ENCODE data around the gene GNAI1.

Gene GNAI1

DNA sequence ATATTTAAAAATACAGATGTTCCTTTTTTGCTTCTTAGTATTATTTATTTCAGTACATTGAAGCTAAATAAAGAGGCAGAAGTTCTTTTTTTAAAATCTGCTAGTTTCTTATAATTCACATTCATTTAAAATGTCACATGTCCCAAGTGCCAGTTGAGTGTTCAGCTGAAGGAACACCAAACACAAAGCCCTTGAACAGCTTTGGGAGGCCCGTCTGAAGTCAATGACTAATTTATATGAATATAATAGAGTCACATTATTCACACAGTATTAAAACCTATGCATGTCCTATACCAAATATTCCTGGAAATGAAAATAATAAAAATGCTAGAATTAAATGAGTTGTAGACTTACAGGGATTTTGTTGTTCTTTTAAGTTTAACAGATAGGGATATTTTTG is 70.3 kb downstream of the GNAI1 start:
- no peak overlapping the region for H3K4me3 ChIP-seq (ENCODE audit: low read depth, low read length)

DNA sequence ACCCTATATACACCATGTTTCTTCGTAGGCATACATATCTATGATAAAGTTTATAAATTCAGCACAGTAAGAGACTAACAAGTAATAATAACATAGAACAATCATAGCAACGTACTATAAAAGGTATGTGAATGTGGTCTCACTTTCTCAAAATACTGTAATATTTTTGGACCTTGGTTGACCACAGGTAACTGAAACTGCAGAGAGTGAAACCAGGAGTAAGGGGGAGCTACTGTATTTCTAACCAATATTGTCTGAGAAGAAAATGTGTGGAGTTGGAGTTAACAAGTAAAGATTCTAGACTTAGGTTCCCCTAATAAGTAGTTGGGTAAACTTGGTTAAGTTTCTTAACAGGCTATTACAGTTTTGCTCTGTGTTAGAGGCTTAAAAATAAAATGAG is 72.1 kb downstream of the GNAI1 start:
- H3K4me3 ChIP-seq (ENCODE audit: low read depth, low read length), result no peak overlapping the region

DNA sequence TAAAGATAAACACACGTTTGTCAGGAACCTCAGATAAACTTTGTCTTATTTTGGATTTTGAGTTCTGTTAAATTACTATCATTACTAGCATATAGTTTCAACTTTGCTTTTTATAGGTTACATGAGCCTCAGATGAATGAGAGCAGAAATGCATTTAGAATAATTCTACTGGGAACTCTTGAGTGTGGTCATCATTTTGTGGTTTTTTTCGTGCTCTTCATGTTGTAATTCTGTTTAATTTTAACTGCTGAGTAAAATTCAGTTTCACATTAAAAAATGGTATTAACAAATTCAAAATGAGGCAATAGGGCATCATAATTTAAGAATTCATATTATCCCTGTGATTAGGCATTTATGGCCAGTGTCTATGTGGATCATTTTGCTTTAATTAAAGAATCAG is 72.9 kb downstream of the GNAI1 start:
- no peak overlapping the region for H3K4me3 ChIP-seq (ENCODE audit: low read depth, low read length)

DNA sequence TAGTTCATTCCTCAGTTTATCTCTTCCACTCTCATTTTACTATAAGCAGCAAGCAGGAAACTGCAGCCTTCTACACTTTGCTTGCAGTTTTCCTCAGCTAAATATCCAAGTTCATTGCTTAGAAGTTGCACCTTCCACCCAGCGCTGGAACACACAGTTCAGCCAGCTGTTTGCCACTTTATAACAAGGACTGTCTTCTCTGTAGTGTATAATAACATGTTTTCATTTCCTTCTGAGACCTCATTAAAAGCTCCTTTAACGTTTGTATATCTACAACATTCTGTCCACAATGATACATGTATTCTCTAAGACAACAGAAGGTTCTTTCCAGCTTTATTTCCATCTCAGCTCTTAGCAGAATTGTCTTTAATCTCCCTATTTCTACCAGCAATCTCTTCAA is 74.1 kb downstream of the GNAI1 start:
- no peak overlapping the region for H3K4me3 ChIP-seq (ENCODE audit: low read depth, low read length)

DNA sequence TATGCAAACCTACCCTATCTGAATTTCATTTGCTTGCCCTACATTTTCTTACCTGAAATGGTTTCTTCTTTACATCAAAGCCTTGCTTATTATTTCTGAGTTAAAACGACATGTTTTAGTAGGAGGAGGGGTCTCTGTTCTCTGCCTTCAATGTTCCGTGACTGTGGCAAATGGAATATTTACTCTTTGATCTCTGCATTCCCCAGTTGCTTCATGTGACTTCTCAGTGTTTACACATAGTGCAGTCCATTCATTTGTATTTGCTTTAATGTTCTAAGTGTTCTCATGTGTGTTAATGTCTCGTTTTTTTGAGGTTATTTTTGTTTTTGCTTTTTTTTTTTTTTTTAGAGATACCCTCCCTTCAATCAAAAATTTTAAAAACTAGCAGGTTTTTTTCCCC is 75.8 kb downstream of the GNAI1 start:
- no peak overlapping the region for H3K4me3 ChIP-seq (ENCODE audit: low read depth, low read length)

DNA sequence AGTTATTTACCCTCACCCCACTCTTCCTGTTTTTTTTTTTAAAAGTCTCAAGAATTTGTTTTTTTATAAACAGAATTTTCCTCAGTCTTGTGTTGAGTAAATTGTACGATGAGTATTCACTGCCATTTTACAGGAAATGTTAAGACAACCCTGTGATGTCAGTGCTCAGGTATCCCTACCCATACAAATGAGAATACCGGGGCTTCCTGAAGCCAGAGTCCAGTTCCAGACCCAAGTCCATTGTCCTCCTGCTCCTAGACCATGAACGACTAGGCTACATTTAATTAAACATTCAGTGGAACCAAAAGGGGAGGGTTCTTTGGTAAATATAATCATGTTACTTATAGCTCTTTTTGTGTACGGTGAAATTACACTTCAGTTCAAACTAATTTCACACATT is 79.2 kb downstream of the GNAI1 start:
- H3K4me3 ChIP-seq (ENCODE audit: low read depth, low read length), result no peak overlapping the region

DNA sequence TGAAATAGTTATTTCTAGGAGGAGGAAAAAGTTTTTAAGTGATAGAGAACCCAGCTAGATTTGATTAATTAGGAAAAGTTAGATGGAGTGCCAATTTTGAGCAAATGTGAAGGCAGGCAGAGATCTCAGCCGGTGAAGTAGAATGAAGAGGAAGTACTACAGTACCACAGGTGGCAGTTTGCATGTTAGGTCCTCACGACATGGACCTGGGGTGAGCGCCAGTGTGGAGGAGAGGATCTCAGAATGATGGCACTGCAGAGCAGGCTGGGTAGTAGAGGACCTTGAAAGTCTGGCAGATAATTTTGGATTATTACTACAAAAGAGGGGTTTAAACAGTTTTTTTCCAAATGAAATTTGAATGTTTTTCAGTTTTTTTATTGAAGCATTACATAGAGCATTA is 81.1 kb downstream of the GNAI1 start:
- no peak overlapping the region for H3K4me3 ChIP-seq (ENCODE audit: low read depth, low read length)

DNA sequence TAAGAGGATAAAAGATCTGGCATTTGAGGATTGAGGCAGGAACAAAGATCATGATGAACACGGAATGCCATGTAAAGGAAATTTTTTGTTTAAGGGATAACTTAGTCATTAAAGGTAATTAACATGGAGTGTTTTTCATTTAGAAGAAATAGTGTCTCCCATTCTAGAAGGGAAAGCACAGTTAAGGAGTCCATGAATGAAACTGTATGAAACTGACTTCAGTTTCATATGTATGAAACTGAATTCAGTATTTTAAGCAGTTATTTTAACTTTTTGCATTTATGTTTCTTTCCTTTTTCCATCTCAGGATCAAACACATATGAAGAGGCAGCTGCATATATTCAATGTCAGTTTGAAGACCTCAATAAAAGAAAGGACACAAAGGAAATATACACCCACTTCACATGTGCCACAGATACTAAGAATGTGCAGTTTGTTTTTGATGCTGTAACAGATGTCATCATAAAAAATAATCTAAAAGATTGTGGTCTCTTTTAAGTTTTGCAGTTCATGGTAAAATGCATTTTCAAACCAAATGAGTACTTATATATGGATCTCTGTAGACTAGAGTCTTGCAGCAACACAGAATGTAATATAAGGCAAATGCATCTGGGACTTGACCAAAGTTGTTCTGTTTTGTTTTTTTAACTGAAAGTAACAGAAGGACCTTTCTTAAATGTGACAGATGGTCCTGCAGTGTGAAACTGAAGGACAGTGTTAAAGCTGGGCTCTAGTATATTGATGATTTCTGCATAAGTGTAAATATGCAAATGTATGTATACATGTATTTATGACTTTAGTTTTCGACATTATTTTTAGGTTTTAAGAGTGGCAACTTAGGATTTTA is 82.6 kb downstream of the GNAI1 start:
- no peak overlapping the region for H3K4me3 ChIP-seq (ENCODE audit: low read depth, low read length)

DNA sequence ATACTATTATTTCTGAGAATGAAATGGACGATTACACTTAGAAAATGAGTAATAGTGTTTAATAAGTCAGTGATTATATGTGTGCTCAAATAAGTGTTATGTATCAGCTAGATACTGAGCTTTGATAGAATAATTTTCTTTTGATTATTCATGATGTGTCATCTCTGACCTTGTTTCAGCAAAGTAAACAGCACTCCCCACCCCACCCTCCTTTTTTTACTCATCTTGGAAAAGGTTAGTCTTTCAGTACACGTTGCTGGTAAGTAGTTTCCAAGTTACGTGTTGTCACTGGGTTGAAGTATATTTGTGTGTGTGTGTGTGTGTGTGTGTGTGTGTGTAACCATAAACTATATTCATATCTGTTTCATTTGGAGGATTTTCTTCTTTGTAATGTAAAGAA is 84.1 kb downstream of the GNAI1 start:
- no peak overlapping the region for H3K4me3 ChIP-seq (ENCODE audit: low read depth, low read length)

DNA sequence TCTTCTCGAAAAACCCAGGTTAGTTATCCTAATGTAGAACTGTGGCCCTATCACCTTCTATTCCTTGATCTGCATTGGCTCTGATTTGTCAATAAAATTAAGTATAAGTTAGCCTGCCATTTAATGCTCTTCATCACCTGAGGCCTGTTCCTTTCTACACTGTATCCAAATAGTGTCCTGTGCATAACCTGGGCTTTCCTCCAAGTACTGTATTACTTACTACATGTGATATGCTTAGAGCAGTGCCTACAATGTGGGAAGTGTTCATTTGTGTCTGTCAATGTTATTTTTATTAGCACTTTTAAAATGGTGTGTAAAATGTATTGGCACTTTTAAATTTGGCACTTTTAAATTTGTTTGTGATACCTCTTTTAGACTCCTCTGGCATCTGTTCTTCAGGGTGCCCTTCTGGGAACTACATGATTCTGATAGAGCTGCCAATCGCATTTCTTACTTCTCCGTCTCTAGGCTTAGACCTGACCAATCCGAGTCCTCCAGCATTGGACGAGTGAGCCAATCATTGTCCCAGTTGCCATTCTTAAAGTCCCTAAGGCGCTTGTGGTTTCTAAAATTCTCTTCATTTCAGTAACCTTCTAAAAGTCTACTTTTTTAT is 85.5 kb downstream of the GNAI1 start:
- no peak overlapping the region for H3K4me3 ChIP-seq (ENCODE audit: low read depth, low read length)

DNA sequence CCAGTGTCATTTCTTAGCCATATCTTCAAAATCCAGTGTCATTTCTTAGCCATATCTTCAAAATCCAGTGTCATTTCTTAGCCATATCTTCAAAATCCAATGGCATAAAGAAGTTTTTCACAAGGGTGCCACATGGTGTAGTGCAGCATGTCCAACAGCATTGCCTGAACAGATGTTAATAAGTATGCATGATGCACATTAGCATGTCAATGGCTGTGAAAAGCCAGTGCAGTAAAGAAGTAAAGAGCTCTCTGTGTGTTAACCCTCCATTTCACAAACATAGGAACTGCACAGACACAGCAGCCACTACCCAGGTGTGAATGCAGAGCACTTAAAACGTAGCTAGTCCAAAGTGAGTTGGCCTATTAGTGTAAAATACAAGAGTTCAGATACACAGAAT is 89.8 kb downstream of the GNAI1 start:
- no peak overlapping the region for H3K4me3 ChIP-seq (ENCODE audit: low read depth, low read length)

DNA sequence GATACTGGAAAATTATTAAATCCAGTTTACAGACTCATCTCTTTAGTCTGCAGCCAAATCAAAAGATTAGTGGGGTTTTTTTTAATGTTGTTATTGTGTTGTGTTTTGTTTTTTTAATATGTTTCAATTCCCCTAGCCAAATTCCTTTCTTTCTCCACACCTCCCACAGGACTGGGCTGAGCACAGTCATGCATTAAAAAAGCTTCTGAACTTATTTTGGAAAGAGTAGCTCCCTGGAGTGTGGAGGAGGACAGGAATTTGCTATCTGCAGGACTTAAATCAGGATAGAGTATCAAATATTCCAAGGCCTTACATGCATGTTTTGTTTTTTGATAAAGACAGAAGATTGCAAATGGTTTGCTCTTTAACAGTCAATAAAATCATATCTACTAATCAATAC is 90.7 kb downstream of the GNAI1 start:
- H3K4me3 ChIP-seq (ENCODE audit: low read depth, low read length), result no peak overlapping the region

DNA sequence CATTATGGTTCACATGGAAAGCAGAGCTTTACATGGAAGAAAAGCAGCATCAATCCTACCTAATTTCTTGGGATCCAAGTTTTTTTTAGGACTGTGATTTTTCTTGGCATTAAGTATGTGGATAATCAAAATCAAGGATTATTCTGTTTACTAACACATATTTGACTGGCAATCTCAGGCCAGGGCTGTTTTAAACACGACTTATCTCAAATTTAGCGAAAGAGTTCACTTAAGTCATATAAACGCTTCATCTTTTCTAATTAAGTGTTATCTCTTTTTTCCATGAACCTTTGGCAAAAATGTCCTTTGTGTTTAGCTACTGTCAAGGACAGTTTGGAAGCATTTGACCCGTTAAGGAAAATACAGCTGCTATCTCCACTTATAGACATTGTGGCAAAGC is 92.0 kb downstream of the GNAI1 start:
- no peak overlapping the region for H3K4me3 ChIP-seq (ENCODE audit: low read depth, low read length)

DNA sequence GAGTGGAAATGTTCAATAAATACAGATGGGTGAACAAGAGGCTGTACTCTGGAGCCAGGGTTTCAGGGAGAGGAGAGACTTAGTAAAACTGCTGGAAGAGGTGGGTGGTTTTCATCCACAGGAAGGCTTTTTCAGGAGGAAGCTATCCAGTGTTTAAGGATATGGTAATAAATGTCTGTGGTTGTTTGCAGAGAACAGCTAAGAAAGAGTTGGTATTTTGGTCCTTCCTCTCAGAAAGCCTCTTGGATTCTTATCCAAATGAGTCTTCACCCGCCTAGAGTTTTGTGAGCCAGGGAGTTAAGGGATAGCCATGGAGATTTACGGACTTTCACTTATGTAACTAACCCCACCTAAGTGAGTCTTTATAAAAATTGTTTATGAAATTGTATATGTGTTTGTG is 95.7 kb downstream of the GNAI1 start:
- H3K4me3 ChIP-seq (ENCODE audit: low read depth, low read length), result no peak overlapping the region

DNA sequence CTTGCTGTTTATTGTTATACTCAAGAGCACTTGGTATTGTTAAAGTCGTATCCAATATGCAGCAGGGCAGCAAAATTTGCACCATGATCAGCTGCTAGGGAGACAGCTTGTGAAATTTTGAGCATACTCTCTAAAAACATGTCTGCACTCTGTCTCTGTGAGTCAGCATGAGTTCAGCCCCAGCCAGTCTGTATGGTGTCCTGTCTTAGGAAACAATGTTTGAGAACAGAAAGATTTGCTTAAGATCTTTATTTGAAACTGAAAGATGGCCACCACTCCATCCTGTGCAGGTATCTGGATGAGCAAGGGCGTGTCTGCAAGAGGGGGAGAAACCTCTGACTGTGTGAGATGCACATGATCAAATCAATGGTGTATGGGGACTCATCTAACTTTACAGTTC is 97.1 kb downstream of the GNAI1 start:
- no peak overlapping the region for H3K4me3 ChIP-seq (ENCODE audit: low read depth, low read length)

DNA sequence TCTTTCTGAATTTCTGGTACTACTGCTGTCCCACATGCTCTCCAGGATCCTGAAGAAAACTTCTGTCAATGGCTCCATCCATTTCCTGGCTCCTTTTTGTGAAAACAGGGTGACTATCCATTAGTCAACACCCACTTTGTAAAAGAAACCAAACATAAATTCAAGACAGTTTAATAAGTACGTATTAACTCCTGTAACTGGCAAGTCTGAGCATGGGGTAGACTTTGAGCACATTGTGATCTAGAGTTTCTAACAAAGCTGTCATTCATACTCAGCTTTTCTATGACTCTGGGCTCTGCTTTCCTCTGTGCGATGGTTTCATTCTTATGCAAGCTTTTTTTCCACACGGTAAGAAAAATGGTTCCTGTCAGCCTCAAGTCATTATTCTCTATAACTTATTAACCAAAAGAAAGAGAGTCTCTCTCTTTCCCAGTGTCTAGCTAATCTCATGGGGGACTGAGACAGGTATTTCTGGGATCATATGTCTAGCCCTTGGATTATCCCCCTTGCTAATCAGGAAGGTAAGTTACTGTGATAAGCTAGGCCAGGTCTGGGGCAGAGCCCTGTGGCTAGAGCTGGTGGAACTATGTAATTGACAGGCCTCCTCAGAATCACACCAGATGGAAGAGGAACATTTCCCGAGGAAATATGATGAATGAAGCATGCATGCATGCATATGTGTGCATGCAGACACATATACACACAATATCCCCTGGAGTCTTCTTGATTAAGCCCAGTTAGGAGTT is 98.5 kb downstream of the GNAI1 start:
- no peak overlapping the region for H3K4me3 ChIP-seq (ENCODE audit: low read depth, low read length)

DNA sequence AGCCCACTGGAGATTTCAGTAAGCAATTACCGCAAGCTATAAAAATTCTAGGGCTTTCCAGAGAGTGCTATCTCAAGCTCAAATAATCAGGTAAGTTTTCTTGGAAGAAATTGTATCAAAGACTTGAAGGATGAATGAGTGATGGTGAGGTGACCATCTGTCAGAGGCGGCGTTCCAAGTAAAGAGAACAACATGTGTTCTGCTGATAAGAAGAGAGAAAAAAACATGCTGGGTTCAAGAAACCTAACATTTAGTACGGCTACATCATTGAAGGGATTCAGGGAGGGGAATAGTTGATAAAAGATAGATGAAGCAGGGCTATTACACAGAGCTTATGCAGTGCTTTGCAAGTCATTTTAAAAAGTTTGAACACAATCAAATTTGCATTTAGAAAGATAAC is 100.7 kb downstream of the GNAI1 start:
- H3K4me3 ChIP-seq (ENCODE audit: low read depth, low read length), result no peak overlapping the region

DNA sequence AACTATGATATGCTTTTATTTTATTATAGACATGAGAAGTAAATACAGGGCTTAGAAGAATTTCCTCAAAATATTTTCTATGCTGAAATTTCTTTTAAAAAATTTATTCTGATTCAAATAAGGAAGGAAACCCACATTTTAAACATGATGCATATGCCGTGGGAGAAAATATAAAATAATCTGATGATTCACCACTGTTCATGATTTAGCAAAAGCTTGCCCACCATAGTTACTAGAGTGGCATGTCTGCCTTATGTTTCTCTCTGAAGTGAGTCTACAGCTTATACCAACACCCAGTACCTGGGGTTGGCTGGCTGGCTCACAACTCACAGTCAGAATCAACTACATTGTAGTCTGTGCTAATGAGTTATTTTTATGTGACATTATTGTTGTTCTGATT is 102.0 kb downstream of the GNAI1 start:
- H3K4me3 ChIP-seq (ENCODE audit: low read depth, low read length), result no peak overlapping the region

DNA sequence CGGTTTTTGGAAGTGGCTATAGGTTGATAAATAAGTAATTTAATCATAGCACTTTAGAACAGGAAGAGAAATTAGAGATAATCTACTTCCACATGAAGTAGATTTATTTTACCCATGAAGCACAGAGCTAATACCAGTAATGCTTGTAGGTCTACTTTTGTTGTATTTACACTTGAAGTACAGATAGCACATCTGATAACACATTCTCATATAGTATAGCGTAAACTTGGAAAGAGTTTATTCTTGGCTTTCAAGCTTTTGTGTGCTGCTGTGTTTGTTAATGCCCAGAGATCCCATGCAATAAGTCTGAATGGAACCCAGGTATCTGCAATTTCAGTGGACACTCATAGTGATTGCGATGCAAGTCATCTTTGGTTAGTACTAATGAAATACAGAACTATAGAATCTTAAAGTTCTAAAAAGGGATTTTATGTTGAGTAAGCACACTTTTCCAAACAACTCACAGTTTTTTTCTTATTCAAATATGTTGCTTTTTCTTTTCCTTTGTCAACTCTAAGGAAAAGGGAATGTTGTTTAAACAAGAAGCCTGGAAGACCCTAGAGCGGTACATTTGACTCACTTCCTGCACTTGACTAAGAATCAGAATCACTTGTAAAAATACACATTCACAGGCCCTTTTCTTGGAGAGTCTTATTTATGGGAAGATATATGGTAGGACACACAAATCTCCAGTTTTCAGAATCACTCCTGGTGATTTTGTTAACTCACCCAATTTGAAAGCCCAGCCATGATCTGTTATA is 105.8 kb downstream of the GNAI1 start:
- H3K4me3 ChIP-seq (ENCODE audit: low read depth, low read length), result no peak overlapping the region

DNA sequence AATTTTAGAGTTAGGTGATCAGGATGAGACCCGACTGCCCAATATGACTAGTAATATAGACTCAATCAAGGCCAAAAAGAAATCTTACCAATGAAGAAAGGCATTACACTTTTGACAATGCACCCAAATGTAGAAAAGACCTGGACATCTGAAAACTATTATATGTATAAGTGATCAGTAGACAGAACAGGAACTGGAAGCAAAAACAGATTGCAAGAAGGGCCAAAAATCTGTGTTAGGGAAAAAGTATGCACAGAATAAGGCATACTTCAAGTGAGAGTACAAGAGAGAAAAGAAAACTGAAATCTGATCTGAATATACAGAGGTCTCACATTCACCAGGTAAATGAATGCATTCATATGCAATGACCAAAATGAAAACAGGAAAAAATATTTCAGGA is 107.0 kb downstream of the GNAI1 start:
- H3K4me3 ChIP-seq (ENCODE audit: low read depth, low read length), result no peak overlapping the region

DNA sequence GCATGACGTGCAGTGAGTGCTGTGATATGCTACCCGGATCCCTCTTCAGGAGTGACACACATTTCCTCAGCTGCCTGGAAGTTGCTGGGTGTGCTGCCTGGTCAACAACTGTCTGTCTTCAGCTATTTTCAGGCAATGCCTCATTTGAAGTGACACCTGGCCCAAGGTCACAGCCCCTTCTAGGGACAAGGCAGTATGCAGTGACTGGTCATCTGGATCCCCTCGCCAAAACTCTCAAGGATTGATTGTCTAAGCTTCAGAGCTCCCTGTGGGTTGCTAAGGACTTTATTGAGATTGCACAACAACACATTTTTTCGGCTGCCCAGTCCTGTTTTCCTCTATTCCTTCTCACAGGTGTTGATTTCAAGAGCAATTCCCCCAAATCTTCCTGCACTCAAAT is 108.8 kb downstream of the GNAI1 start:
- no peak overlapping the region for H3K4me3 ChIP-seq (ENCODE audit: low read depth, low read length)
